D721Med (cell line): Measurements from ENCODE around the gene ALPK3.

ENCODE experiments used
- DNase-seq: peaks from one replicate; pipeline ENCODE4 v3.0.0; 2011; ENCODE audit warnings: low spot score; ENCODE audit not compliant: insufficient read length
- FAIRE-seq: peaks from 2 replicates; lab custom pipeline; 2011; peaks lifted over from hg19 to GRCh38; lab: Jason Lieb, UNC
- CTCF ChIP-seq: IDR thresholded peaks from 2 replicates; pipeline ENCODE4 v1.5.1; 2012; ENCODE audit warnings: mild to moderate bottlenecking, control low read depth; ENCODE audit not compliant: insufficient read depth; ENCODE audit errors: missing control alignments

ALPK3 gene

DNA sequence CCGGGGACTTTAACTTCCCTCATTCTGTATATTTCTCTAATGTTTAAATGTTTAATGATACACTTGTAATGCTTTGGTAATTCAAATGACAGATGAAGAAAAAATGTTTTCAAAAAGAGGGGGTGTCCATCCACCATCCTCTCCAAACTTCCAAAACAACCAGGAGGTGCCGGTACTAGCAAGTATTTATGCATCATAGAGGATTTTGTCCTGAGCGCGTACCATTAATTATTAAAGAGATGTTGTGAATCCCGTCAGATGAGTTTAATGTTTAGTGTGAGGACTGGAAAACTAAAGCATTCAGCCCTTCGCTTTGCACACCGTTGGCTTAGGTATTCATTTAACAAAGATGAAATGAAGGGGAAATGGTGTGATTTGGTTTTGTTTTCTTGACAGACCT, 68.6 kb downstream of the ALPK3 start:
- DNase-seq: no peak
- TF ChIP-seq CTCF: no peak
- no peak for FAIRE-seq

GRCh38 chr15:84886211-84886983, 69.2 kb downstream of the ALPK3 start:
- FAIRE-seq: no peak
- no peak for TF ChIP-seq CTCF
- DNase-seq: no peak

DNA sequence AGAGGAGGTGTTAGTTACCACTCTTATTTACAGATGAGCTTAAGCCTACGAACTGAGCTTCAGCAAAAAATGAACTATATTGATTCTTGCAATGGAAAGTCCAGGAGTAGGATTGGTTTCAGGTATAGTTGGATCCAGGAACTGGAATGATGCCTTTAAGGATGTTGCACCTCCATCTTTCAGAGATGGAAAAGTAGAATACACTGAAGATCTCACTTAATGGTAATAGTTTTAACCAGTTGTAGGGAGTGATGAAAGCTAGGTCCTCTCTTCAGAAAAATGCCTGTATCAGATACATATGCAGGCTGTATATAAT, 69.8 kb downstream of the ALPK3 start:
- TF ChIP-seq CTCF: no peak
- DNase-seq (no peak), FAIRE-seq (no peak)

DNA sequence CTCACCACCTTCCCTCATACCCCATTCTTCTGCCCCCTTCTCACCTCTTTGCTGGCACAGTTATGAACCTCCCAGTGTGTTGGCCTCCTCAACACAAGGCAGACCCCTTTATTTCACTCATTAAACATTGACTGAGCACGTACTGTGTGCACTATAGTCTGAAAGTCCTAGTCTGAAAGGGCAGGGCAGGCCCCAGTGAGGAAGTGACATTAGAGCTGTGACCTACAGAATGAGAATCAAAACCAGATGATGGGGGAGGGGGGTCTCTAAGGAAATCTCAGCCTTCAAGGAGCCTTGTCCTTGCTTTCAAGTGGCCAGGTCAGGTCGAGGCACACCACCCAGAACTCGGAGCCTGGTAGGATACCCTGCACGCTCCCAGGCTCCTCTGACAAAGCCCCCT, 70.8 kb downstream of the ALPK3 start:
- FAIRE-seq (no peak), DNase-seq (no peak)
- TF ChIP-seq CTCF: no peak

DNA sequence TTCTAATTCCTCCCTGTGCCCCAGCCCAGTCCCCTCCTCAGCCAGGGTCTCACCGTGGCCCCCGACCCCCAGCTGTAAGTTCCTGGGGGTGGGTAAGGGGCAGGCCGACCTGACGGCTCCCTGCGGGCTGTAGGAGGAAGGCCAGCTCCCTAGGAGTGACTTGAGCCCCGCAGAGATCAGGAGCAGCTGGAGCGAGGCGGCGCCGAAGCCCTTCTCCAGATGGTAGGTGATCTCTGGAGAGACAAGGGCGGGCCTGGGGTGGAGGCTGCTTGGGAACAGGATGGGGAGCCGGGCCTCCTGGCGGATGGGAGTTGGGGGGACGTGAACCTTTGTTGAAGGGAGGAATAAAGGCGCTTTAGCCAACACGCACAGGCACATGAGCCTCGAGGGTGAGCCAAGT, 71.5 kb downstream of the ALPK3 start:
- TF ChIP-seq CTCF: no peak
- FAIRE-seq: no peak
- DNase-seq: peak; percentile 82

- no peak for FAIRE-seq
- no peak for TF ChIP-seq CTCF
- no peak for DNase-seq
Measured at GRCh38 chr15:84889313-84889990, 72.3 kb downstream of the ALPK3 start.

DNA sequence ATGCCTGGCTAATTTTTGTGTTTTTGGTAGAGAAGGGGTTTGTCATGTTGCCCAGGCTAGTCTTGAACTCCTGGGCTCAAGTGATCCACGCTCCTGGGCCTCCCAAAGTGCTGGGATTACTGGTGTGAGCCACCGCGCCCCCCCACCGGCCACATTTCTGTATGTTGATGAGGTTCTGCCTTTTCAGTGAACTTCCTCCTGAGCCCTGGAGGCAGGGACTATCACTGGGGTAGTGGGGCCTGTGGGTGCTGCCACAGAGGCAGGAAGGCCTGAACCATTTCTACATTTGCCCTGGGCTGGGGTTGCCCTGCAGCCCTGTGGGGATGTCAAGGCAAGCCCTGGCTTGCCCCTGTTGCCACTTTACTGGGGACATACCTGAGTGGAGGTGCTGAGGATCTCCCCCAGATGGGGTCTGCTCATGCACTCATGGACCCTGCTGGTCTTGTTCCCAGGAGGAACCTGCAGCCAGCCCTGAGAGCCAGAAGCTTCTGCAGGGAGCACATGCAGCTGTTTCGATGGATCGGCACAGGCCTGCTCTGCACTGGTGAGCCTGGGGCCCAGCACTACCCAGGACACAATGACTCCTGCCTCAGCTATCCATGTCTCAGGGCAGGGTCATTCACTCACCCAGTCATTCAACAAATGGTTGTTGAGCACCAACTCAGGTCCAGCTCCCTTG, 73.0 kb downstream of the ALPK3 start:
- DNase-seq (no peak), FAIRE-seq (no peak)
- no peak for TF ChIP-seq CTCF
